ENCODE measurements around the gene PLPP7. TPM values are rescaled to one million over a fixed set of nuclear protein-coding genes. Genes with fewer than 3 reads are reported as not detected.

PLPP7 gene
- total RNA-seq, 1 donor from 2014 or later, result 1.5 TPM

DNA sequence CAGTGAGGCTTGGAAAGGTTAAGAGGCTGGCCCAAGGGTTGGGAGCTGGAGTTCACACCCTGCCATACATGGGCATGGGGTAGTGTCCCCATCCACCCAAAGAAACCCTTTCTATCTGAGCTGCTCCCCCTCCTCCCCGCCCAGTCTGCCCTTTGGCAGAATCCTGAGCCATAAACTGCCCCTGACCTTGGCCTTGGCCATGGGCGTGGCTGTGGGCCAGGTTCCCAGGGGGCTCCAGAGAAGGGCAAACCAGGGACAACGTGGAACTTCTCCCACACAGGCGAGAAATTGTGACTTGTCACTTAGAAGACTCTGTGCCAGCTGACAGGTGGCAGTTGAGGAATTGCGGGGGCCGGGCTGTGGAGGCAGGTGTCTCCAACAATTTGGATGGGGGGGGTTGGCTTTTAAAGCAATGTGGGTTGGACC is 18.0 kb upstream of the PLPP7 start:
- peaks cover 2% of the 10 kb centered on the region for H3K4me1 Mint-ChIP-seq (ENCODE audit: low read depth)

DNA sequence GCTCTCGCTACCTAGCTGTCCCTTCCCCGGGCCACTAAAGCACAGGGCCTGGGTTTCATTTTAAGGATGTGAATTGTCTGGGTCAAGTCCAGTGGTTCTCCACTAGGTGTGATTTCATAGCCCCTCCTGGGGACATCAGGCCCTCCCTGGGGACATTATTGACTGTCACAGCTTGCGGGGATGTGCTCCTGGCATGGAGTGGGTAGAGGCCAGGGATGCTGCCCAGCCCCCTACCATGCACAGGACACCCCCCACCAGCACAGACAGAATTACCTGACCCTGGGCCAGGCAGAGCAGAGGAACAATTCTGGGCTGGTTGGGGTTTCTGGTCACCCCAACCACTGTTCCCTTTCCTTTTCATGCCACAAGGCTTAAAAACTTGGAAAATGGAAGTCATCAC is 17.3 kb upstream of the PLPP7 start:
- H3K36me3 Mint-ChIP-seq (ENCODE audit: low read depth), result no peaks in the 10 kb centered on the region
- no peak for TF ChIP-seq CTCF (IDR thresholded peaks at IDR 0.05)
- no peak for DNase-seq (ENCODE audit: low spot score)
- H3K4me1 Mint-ChIP-seq (ENCODE audit: low read depth), result peaks cover 2% of the 10 kb centered on the region
- no peak overlapping the region for H3K27ac Mint-ChIP-seq (ENCODE audit: unreplicated experiment)
- no peak overlapping the region for H3K4me3 Mint-ChIP-seq (ENCODE audit: unreplicated experiment)
- no peaks in the 10 kb centered on the region for H3K9me3 Mint-ChIP-seq (ENCODE audit: low read depth)
- peaks cover 2% of the 10 kb centered on the region for H3K27me3 Mint-ChIP-seq (ENCODE audit: low read depth)

More for the DNA sequence above, 18.0 kb upstream of the PLPP7 start:
- H3K36me3 Mint-ChIP-seq (ENCODE audit: low read depth), result no peaks in the 10 kb centered on the region
- H3K4me3 Mint-ChIP-seq (ENCODE audit: unreplicated experiment), result no peak overlapping the region
- no peaks in the 10 kb centered on the region for H3K9me3 Mint-ChIP-seq (ENCODE audit: low read depth)
- H3K27me3 Mint-ChIP-seq (ENCODE audit: low read depth), result peaks cover 2% of the 10 kb centered on the region
- no peak overlapping the region for H3K27ac Mint-ChIP-seq (ENCODE audit: unreplicated experiment)
- TF ChIP-seq CTCF (IDR thresholded peaks at IDR 0.05), result no peak
- no peak for DNase-seq (ENCODE audit: low spot score)

DNA sequence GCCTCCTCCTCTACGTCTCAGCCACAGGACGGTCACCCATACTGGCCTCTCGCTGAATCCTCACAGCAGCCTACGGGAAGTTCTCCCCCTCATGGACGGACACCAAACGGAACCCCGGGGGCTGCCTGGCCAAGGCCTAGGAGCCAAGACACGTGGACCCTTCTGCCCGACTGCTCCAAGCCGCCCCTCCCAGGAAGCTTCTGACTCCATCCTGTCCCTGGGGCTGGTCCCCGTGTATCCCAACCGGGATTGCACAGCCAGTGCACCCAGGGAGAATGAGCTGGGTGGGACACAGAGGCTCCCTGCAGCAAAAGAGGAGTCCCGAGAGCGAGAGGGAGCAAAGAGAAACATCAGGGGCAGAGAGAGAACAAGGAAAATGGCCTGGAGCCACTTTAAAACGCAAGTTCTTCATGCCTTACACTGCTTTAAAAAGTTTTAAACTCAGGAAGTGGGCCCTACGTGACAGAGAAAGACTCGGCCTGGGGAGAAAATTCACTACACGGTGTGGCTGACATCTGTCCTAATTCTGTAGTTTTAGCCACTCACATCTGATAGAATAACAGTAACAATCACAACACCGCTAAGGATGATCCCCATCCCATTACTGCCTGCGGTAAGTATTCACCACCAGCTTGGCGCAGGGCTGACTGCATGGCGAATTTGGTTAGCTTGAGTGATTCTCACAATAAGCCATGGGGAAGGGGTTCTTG is 16.2 kb upstream of the PLPP7 start:
- peaks cover 2% of the 10 kb centered on the region for H3K27me3 Mint-ChIP-seq (ENCODE audit: low read depth)
- no peaks in the 10 kb centered on the region for H3K9me3 Mint-ChIP-seq (ENCODE audit: low read depth)
- TF ChIP-seq CTCF (IDR thresholded peaks at IDR 0.05), result no peak
- H3K4me1 Mint-ChIP-seq (ENCODE audit: low read depth), result peaks cover 2% of the 10 kb centered on the region
- no peaks in the 10 kb centered on the region for H3K36me3 Mint-ChIP-seq (ENCODE audit: low read depth)
- DNase-seq (ENCODE audit: low spot score), result no peak
- no peak overlapping the region for H3K4me3 Mint-ChIP-seq (ENCODE audit: unreplicated experiment)
- no peak overlapping the region for H3K27ac Mint-ChIP-seq (ENCODE audit: unreplicated experiment)

GRCh38 chr9:131273856-131274673 is 15.5 kb upstream of the PLPP7 start:
- no peaks in the 10 kb centered on the region for H3K36me3 Mint-ChIP-seq (ENCODE audit: low read depth)
- H3K27me3 Mint-ChIP-seq (ENCODE audit: low read depth), result peaks cover 2% of the 10 kb centered on the region
- no peak overlapping the region for H3K27ac Mint-ChIP-seq (ENCODE audit: unreplicated experiment)
- peaks cover 2% of the 10 kb centered on the region for H3K4me1 Mint-ChIP-seq (ENCODE audit: low read depth)
- DNase-seq (ENCODE audit: low spot score), result no peak
- no peaks in the 10 kb centered on the region for H3K9me3 Mint-ChIP-seq (ENCODE audit: low read depth)
- TF ChIP-seq CTCF (IDR thresholded peaks at IDR 0.05), result no peak
- H3K4me3 Mint-ChIP-seq (ENCODE audit: unreplicated experiment), result no peak overlapping the region

GRCh38 chr9:131274674-131275331 is 14.7 kb upstream of the PLPP7 start:
- Mint-ChIP-seq H3K27me3 (ENCODE audit: low read depth) (peaks cover 2% of the 10 kb centered on the region), H3K36me3 (ENCODE audit: low read depth) (no peaks in the 10 kb centered on the region), H3K9me3 (ENCODE audit: low read depth) (no peaks in the 10 kb centered on the region), H3K4me3 (ENCODE audit: unreplicated experiment) (no peak overlapping the region), H3K4me1 (ENCODE audit: low read depth) (peaks cover 2% of the 10 kb centered on the region), H3K27ac (ENCODE audit: unreplicated experiment) (no peak overlapping the region)
- no peak for TF ChIP-seq CTCF (IDR thresholded peaks at IDR 0.05)
- no peak for DNase-seq (ENCODE audit: low spot score)

Measured in chondrocyte (in vitro differentiated cells).